GM18858 (cell line): Measurements from ENCODE around the gene TPRN.

ENCODE experiments used
- ATAC-seq: cut with Tn5 transposase; IDR thresholded peaks from one replicate; pipeline ENCODE4 v1.9.1; 2021; ENCODE audit not compliant: unreplicated experiment

The TPRN gene

DNA sequence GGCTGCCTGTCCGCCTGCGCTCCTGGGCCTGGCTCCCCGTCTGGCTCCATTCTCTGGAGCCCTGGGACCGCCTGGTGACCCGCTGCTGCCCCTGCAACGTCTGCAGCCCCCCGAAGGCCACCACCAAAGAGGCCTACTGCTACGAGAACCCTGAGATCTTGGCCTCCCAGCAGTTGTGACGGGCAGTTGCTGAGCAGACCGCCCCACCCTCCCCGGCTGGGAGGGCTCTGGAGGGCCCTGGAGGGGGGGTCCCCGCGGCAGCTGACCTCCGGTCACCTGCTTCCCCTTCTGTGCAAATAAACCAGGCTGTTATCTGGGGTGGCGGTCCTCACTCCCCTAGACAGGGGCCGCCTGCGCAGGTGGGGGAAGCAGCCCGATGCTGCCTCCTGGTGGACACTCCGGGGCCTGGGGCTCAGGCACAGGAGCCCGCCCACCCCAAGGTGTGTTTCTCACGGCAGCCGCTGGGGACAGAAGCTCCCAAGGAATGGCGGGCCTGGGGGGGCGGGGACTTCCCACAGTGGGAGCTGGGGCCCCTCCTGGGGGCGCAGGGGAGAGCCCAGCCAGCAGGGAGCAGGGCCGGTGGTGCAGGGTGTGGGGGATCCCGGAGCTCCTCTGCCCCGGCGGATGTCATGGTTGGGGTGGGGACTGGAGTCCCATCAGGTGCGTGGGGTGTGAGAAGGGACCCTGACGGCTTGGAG is 35.8 kb upstream of the TPRN start:
- no peak for ATAC-seq

- no peak for ATAC-seq
Measured at GRCh38 chr9:137235424-137236237, 35.1 kb upstream of the TPRN start.

DNA sequence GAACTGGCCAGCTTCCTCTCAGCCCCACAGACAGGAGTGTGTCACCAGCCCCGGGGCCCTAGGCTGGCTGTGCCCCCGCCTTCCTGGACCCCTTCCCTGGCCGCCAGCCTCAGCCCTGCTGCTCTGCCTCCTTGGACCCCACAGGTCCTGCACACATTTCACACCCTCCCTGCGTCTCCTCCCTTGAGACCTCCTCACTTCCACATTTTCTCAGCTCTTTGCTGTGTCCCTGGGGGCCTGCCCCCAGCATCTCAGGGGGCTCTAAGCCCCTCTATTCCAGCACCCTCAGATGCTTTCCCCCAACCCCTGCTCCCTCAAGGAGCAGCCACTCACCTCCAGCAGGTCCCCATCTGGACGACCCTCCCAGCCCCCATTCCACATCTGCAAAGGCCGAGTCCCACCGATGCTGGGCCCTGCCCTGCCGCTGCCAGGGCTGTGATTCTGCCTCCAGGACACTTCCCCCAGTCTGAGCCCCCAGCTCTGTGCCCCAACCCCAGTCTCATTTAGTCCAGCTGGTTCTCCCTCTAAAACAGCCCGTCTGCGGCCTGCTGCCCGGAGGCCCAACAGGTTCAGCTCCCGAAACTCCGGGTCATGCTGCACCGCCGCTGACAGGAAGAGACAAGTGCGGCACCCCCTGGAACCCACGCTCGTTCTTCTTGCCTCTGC is 34.4 kb upstream of the TPRN start:
- ATAC-seq = no peak

- ATAC-seq = no peak
Measured at GRCh38 chr9:137234055-137234697, 33.6 kb upstream of the TPRN start.

GRCh38 chr9:137233143-137233980 is 32.8 kb upstream of the TPRN start:
- ATAC-seq = no peak

- no peak for ATAC-seq
Measured at GRCh38 chr9:137232510-137232909, 32.0 kb upstream of the TPRN start.

DNA sequence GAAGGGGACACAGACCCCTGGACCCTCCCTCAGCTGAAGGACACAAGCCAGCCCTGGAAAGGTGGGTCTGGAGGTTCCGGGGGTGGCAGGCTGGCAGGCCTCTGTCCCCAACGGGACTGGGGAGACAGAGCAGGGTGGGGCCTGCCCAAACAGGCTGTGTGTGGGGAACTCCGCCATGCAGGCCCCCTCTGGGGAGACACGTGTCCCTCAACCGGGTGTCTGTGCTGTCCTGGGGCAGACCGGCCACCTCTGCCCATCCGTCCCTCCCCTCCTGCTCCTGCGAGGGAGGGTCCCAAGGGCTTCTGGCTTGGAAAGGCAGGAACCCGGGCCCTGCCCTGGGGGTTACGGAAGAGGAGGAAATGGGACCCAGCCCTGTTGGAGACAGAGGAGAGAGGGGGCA is 31.6 kb upstream of the TPRN start:
- ATAC-seq = no peak

GRCh38 chr9:137231372-137232039 is 31.0 kb upstream of the TPRN start:
- no peak for ATAC-seq

- no peak for ATAC-seq
Measured at GRCh38 chr9:137230705-137231371, 30.3 kb upstream of the TPRN start, which contains the start of gene SLC34A3. Gene SLC34A3, plus strand, starts transcription at chr9:137230901. Its CDS starts 802 bp downstream, at chr9:137231703.

DNA sequence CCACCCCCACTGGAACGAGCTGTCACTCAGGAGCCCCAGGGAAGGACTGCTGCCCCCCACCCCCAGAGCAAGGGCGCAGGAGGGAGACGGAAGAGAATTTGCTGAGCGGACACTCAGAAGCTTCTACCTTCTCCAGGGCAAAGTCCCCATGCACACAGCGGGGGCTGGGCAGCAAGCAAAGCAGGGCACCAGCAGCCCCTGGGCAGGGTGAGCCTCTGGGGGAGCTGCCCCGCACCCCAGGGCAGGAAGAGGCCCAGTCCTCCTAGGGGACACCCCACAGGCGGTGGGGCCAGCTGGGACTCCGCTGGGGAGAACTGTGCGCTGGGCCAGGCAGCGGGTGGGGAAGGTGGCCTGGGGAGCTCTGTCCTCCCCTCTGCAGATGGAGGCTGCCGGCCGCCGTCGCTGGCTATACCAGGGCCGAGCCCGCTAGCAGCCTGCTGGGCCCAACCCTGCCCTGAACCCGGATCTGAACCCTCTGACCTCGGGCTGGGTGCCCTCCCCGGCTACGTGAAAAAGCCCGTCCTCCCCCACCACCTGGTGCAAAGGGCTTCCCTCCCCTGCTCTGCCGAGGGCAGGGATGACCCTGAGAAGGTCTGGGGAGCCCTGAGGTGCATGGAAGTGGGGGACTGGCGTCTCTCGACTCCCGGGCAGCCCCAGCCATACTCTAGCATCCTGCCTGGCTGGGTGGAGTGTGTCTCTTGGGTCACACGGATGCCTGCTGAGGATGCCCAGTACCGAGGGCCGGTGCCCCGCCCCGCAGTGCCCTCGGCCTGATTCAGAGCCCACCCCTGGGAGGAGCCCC is 29.6 kb upstream of the TPRN start:
- ATAC-seq = no peak

- ATAC-seq = no peak
Measured at GRCh38 chr9:137228968-137229896, 28.7 kb upstream of the TPRN start.

GRCh38 chr9:137228506-137228967 is 28.0 kb upstream of the TPRN start:
- ATAC-seq = no peak

DNA sequence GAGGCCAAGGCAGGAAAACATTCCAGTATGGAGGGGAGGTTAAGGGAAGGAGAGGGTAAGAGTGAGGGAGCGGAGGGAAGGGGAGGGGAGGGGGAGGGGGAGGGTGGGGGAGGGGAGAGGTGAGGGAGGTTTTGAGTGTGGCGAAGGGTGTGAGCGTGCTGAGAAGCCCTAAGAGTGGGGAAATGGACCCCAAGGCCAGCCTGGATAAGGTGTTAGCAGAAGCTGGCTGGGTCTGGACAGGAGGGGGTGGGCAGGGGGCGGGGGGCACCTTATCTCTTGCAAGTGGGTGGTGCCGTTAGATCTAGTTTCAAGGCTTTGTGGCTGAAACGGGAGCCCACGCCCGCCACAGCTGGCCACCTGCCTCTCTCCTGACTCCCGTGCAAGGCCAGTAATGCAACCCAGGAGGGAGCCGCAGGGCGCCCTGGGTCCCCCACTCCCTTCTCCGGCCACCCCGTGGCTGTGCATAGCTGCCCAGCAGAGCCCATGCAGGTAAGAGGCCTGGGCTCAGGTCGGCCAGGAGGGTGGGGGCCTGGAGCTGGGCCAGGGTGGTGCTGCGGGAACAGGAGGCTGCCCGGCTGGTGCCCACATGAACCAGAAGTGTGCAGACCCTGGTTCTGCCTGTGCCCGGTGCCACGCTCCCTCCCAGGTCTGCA is 27.4 kb upstream of the TPRN start:
- ATAC-seq = no peak

GRCh38 chr9:137227054-137227852 is 26.7 kb upstream of the TPRN start, which contains the start of gene RNF224:
Gene RNF224, plus strand, starts transcription at chr9:137227502. Its CDS starts 834 bp downstream, at chr9:137228336.
- ATAC-seq = no peak

- ATAC-seq = no peak
Measured at GRCh38 chr9:137226338-137227053, 26.0 kb upstream of the TPRN start.
